HPDE6-E6E7 (cell line): ENCODE results near the gene APOD.

Source experiments
- DNase-seq: peaks from one replicate; pipeline ENCODE4 v3.0.0; 2011; ENCODE audit warnings: missing footprints; ENCODE audit errors: extremely low spot score

APOD gene

DNA sequence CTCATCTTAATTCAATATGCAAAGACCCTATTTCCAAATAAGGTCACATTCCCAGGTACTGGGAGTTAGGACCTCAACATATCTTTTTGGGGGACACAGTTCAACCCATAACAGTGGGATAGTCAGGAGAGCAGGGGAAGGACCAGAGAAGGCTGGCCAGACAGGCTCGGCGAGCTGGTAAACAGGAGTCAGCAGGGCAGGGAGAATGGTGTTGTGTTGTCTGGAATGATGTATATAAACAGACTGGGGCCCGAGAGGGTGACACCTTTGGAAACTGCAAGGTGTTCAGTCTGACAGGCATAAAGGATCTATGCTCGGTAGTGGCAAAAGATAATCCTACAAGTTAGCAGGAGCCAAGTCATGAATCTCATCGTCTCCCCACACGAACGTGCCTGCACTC is 30.5 kb downstream of the APOD start:
- no peak for DNase-seq

DNA sequence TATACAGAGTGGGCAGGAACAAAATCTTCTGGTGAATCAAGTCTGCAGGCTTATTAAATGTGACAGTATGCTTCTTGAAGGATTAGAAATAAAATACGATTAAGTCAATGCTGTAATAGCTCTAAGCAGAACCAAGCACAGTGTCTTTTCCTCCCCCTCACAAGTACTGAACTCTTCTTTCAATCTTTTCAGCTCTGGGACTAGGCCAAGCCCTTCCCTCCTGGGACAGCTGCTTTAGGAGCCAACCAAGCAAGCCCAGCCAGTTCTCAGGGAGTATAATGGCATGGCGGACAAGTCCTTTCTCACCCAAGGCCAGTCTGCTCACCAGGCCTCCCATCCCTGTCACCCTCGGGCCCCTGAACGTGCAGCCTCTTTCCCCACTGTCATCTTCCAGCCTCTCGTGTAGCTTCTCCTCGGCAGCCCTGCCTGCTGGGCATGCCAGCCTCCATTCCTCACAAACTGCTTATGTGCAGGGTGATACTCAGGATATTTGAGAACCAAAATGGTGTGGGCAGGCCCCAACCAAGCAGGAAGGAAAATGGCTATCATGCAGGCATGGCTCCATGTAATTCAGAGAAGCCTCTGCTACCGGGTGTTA is 32.3 kb downstream of the APOD start:
- DNase-seq = no peak

DNA sequence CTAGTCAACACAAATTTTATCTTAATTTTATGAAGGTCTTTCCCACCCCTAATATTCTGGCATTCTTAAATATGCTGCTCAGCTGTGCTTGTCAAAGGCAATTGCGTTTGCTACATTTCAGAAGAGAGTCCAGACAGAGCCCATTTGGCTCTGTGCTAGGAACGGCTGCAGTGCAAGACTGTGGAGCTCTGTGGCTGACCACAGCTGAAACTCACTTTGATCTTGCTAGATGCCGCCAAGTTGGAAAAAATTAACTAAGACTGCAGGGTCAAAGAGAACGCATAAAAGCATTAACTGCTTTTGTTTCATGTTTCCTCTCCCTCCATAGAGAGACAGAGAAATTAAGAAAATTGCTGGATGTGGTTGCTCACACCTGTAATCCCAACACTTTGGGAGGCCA is 33.0 kb downstream of the APOD start:
- no peak for DNase-seq

DNA sequence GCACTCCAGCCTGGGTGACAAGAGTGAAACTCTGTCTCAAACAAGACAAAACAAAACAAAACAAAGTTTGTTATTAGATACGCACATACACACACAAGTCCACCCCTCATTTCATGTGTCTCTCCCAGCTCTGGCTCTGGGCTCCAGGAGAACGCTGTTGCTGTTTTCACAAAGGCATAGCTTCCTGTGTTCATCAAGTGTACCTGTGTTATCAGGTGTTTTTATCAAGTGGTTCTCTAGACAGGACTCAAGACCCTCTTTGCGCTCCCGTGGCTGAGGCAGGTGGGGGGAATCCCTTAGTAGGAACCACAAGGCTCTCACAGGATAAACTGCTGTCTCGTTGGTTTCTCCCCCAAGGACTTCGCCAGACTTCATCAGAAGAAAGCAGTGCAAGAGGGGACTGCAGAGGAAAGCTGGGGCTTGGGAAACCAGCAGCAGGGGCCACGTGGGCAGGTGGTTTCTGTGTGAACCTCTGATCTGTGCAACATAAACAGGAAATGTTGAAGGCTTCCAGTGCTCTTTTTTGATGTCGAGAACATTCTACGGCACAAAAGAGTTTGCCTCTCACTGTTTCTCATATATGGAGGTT is 33.7 kb downstream of the APOD start:
- DNase-seq = no peak

DNA sequence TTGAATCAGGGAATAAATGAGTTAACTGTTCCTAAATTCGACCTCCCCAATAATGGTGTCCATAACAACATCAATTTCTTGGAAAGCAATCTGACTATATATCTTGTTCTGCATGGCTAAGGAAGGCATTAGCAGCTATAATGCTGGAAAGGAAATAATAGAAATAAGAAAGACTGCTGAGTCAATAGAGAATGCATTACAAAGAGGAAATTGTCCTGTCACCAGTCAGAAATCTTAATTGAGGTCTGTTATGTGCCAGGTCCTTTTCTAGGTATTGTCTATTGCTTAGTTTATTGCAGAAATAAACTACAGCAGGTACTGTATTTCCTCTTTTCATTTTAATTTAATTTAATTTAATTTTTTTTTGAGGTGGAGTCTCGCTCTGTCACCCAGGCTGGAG is 34.8 kb downstream of the APOD start:
- DNase-seq = no peak

DNA sequence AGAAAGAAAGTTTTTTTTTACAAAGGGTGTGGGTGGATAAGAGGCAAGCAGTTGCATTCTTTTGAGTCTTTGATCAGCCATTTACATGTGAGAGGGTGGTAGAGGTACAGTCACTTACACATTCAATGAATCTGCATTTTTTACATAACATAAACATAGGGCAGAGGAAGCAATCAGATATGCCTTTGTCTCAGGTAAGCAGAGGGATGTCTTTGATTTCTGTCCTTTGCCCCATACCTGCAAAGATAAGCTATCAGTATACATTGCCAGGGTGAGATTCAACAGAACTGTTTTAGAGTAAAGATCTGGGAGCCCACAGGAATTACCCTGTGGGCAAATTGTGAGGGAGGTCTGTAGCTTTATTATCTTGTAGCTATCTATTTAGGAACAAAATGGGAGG is 35.2 kb downstream of the APOD start:
- no peak for DNase-seq

DNA sequence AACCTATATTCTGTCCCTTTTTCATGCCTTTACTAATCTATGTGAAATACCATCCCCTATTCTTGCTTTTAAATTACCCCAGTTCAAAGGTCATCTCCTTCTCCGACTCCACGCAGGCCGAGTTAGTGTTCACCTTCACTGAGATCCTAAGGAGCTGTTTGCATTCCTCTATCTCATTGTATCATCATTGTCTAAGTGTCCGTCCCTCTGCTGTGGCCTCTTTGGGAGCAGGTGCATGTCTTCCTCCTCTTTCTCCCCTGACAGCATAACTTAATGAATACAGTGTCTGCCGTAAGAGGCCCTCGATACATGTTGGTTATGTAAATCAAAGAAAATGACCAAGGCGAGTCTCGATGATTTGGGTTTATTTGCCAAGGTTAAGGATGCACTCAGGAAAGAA is 35.7 kb downstream of the APOD start:
- no peak for DNase-seq

DNA sequence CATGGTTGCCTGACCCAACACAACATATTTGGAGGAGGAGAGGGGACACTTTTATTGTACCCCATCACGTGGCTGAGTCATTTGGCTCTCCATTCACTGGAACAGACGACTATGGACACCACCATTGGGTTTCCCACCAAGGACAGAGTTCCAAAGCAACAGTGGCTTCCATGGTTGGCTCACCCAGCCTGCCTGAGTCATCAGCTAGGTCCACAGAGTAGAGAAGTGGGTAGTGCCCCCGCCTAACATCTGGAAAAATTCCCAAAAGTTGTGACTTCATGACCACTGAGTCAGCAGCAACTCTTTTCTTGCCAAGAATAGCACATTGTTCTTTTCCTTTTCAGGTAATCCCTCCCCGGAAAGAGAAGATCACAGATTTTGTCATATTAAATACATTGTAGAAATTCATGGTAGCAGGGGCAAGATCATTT is 37.6 kb downstream of the APOD start:
- DNase-seq = peak; percentile 67

DNA sequence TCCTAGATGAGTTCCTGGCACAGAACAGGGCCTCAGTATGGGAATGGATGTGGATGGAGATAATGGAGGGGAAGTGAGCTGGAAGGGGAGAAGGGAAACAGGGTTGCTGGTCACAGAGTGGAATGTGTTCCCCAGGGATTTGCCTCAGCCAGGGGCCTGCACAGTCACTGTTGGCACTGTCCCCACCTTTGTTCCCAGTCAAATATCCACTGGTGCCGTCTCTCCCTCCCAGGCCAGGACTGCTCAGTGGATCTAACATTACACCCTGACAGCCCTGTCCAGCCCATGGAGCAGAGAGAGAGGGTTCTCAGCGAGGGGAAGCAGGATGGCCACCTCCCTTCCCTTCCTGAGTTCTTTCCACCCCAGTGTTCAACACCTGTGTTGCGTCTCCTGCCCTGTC is 39.1 kb downstream of the APOD start:
- no peak for DNase-seq

DNA sequence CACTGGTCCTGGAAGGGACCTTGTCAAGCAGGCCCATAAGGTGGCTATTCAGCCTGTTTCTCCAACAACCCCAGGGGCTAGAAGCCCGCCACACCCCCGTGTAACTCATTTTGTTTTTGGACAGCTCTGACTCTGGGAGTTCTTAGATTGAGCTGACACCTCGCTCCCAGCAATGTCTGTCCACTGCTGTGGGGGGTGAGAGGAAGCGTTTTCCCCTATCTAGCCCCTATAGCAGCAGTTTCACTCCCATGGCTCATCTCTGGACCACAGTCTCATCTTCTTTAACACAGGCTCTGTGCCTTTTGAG is 39.6 kb downstream of the APOD start:
- no peak for DNase-seq

DNA sequence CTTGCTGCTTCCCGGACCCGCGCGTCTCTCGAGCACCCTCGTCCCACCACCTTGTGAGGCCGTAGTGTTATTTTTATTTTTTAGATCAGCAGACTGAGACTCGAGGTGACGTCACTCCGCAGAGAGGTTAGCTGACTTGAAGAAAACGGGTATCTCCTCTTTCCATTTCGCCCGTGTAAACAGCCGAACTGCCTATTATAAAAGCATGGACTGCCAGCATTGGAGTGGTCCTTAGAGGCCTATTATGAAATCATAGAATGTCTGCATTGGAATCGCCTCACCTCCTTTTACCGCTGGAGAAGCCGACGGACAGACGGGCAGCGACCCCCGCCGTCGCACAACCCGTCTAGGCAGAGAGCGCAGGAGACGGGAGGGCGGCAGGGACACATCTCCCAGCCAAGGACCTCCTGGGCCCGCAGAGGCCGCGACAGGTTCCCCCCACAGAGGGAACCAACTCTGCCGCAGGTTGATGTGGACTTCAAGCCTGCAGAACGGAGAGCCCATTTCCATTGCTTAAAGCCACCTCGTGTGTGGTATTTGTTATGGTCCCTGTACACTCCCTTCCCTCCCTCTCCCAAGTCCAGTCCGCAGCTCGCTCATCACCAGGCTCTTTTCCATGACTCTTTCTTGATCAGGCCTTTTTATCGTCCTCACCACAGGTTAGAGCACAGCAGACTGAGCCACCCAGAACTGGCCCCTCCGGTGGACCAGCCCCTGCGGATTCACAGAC is 40.1 kb downstream of the APOD start:
- DNase-seq = no peak

DNA sequence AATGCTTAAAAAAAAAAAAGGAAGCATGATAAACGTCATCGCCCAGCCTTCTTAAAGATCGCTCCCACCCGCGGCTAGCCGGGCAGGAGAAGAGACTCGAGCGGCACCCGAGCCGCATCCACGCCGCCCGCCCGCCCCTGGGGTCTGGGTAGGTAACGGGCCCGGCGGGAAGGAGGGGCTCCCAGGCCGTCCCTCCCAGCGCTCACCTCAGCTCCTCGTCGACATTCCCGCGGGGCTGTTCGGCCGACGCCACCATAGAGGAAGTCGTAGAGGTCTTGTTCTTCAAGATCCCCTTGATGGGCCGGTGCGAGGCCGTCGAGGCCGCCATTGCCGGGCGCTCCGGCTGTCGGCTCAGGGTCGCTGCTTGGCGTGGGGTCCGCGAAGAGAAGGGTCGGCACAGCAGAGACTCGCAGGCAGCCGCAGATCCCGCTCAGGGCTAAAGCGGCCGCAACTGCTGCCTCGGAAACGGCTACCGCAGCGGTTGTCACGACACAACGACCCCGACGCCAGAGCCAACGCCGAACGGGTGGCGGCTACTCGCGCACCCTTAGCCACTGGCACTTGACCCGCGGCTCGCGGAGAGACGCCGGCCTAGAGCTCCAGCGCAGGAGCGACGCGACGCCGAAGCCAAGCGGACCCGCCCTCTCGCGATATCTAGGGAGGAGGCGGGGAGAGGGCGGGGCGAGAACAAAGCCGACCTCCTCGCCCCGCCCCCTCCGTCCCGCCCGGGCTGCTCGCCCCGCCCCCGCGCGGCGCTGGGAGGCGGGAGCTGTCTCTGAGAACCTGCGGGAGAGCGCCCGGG is 40.8 kb downstream of the APOD start, which contains the start of gene PPP1R2:
TSS of gene PPP1R2 (minus strand) at position 628 of the 802 bp plus-strand sequence. CDS start at position 328, 300 bp downstream.
- DNase-seq = peak; percentile 76

DNA sequence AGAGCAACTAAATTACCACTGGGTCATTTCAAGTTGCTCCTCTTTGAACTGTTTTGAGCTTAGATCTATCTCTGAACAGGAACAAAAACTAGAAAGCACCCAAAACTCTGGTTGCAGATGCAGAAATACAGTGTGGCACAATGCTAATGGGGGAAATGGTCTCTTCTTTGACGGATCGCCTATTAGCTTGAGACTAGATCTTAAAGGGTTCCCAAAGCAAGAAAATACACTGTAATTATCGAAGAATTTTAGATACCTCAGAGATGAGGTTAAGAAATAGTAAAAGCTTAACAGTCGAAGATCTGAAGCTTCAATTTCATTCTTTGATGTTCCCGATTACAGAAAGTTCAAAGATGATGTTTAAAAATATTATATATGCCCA is 41.4 kb downstream of the APOD start:
- DNase-seq = no peak

DNA sequence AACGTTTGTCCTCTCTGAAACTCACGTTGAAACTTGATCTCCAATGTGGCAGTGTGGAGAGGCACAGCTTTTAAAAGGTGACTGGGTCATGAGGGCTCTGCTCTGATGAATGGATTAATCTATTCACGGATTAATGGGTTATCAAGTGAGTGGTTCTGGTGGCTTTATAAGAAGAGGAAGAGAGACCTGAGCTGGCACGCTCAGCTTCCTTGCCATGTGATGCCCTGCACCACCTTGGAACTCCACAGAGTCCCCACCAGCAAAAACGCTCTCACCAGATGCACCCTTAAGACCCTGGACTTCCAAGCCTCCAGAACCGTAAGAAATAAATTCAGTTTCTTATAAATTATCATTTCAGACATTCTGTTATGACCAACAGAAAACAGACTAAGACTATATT is 43.2 kb downstream of the APOD start:
- DNase-seq = no peak

DNA sequence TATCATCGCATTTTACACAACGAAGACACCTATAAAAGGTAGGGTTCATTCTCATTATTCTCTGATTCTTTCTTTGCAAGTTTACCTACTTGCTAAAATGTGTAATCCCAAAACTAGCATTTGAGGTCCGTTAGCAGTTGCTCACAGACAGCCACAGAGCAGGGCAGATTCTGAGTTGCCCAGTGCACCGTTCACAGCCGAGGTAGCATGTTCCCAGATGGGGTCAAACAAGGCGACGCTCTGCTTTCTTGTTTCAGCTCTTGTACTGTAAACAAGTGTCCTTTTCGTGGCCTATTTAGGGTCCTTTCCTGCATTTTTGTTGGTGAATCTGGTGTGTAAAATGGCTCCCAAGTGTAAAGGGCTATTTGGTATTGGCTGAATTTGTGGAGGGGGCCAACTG is 43.7 kb downstream of the APOD start:
- DNase-seq = no peak

DNA sequence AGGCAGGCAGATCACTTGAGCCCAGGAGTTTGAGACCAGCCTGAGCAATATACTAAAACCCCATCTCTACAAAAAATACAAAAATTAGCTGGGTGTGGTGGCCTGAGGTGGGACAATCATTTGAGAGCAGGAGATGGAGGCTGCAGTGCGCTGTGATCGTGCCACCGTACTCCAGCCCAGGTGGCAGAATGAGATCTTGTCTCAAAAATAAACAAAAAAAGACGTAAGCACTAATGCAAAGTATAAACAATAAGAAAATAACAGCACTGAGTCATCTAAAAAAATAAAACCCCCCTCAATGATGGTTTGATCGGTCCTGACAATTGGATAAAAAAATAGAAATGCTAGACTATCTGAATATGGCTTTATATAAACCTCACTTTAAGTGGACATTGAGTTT is 44.3 kb downstream of the APOD start:
- DNase-seq = no peak

DNA sequence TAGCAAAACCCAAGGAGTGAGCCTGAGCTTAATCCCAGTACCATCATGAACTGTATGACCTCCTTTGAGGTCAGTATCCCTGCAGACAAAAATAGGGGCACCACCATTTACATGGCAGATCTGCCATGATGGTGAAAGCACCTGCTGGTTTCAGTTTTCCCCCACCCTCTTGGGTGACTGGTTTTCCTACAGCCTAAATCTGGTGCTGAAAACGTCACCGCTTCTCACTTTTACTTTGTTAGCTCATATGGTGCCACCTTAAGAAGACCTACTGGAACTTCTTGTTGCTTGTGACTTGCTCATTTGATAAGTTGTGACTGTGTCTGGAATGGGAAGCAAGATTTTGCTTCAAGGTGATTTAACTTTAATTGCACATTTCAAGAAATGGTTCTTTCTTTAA is 45.7 kb downstream of the APOD start:
- DNase-seq = no peak

DNA sequence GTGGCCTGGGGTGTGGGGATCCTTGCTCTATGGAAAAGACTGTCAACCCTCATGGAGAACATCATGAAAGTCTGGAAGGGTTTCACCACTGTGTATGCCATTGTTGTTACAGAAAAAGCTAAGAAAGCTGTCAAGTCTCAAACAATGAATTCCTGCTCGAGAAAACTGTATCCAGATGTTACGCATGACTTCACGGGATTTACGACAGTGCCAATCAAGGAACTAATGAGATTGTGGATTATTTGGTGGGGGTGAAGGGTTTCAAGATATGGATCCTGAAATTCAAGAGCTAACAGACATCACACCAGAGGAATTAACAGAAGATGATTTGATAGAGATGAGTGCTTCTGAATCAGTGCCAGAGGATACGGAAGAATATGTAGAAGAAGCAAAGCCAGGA is 48.4 kb downstream of the APOD start:
- no peak for DNase-seq

DNA sequence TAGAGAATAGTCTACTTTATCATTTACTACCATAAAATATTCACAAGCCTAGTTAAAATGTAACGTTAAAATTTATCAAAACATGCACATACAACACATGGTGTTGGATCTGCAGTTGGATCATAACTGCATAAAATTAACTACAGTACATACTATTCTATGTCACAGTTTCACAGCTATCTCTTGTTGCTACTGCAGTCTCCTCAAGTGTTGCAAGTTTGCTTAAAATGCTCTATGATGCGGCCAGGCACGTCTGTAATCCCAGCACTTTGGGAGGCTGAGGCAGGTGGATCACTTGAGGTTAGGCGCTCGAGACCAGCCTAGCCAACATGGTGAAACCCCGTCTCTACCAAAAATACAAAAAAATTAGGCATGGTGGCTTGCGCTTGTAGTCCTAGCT is 50.9 kb downstream of the APOD start:
- no peak for DNase-seq

DNA sequence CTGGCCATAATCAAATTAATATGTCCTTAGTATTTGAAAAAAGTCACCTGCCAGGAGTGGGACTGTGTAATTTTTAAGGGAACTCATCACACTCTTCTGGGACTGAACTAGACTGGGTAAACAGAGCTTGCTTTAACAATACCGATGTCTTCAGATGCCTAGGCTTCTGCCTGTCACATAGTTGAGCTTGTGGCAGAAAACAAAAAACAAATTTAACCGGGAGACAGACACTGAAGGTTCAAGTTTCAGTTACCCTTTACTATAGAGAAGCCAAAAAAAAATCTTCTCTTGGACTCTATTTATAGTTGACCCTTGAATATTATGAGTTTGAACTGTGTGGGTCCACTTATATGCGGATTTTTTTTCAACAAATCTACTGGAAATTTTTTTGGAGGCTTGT is 51.4 kb downstream of the APOD start:
- DNase-seq = no peak

DNA sequence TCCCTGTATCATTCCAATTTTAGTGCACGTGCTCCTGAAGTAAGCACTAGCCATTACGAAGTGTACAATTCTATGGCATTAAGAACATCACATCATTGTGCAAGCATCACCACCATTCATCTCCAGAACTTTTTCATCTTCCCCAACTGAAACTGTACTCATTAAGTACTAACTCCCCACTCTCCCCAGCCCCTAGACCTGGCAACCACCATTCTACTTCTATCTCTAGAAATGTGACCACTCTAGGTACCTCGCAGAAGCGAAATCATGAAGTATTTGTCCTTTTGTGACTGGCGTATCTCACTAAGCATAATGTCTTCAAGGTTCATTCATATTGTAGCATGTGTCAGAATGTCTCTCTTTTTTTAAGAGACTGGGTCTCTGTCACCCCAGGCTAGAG is 52.1 kb downstream of the APOD start:
- DNase-seq = no peak

DNA sequence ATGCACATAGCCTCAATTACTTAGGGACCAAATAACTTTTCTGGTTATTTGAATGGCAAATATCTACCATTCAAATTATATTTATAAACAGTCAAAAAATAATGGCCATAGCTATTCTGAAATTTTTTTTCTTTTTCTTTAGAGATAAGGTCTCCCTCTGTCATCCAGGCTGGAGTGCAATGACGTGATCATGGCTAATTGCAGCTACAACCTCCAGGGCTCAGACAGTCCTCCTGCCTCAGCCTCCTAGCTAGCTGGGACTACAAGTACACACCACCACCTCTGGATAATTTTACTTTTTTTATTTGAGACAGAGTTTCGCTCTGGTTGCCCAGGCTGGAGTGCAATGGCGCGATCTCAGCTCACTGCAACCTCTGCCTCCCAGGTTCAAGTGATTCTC is 57.2 kb downstream of the APOD start:
- DNase-seq = no peak
